ENCODE measurements around the gene TRAPPC14.
"Not testable (repeated sequence)": the region's sequence is repeated elsewhere in the genome, so short reads cannot be mapped to it uniquely, and the experiment has no call there.

GRCh38 chr7:100192281-100192862 lies 33.8 kb upstream of the TRAPPC14 start:
- TF ChIP-seq ARNT (IDR thresholded peaks at IDR 0.05); SUZ12 (IDR thresholded peaks at IDR 0.05); ZNF384 (IDR thresholded peaks at IDR 0.05); FOXM1 (IDR thresholded peaks at IDR 0.05; ENCODE audit: borderline replicate concordance); FOXA1 (IDR thresholded peaks at IDR 0.05): not testable (repeated sequence)
